ENCODE measurements around the gene OR52H1.

- TF ChIP-seq POLR2AphosphoS5 (IDR thresholded peaks at IDR 0.05; ENCODE audit: low read depth, low read length) (no peak), REST (IDR thresholded peaks at IDR 0.05; ENCODE audit: insufficient read depth in 1 of 2, low read depth in 2 of 2, low read length in 2 of 2) (no peak), TAF1 (IDR thresholded peaks at IDR 0.05; ENCODE audit: borderline replicate concordance, insufficient read depth, low read length) (no peak), FOXP2 (optimal IDR thresholded peaks at IDR 0.05; ENCODE audit: borderline replicate concordance, extremely low read depth, extremely low read length, insufficient read depth) (no peak), SIN3A (IDR thresholded peaks at IDR 0.05; ENCODE audit: borderline replicate concordance, insufficient read depth, low read length) (no peak)
Measured at GRCh38 chr11:5593146-5593545, 44.8 kb upstream of the OR52H1 start.
